ENCODE results near the gene PHYHD1. TPM values are rescaled to one million over a fixed set of nuclear protein-coding genes. Genes with fewer than 3 reads are reported as not detected.

Gene PHYHD1
- total and polyA plus RNA-seq, 2 of the 13 experiments (the other 11 are each of a cell fraction or from before 2014, with no cell fraction given) = 10.6 to 25.3 TPM

- TF ChIP-seq ZNF501 (CRISPR knock-in tag; IDR thresholded peaks at IDR 0.05) = no peak
- TF ChIP-seq NFYC (CRISPR knock-in tag; IDR thresholded peaks at IDR 0.05) = peak; percentile 38; the same call in 1 of the 2 replicates
- no peak for TF ChIP-seq ZNF879 (CRISPR knock-in tag; IDR thresholded peaks at IDR 0.05)
- no peak for TF ChIP-seq ATAD3A (CRISPR knock-in tag; IDR thresholded peaks at IDR 0.05)
- no peak for TF ChIP-seq ONECUT2 (CRISPR knock-in tag; IDR thresholded peaks at IDR 0.05)
- no peak for TF ChIP-seq ZNF839 (CRISPR knock-in tag; IDR thresholded peaks at IDR 0.05; ENCODE audit: borderline replicate concordance)
- TF ChIP-seq ZKSCAN5 (CRISPR knock-in tag; IDR thresholded peaks at IDR 0.05) = no peak
- no peak for TF ChIP-seq KLF13 (CRISPR knock-in tag; IDR thresholded peaks at IDR 0.05)
- TF ChIP-seq ZNF44 (CRISPR knock-in tag; IDR thresholded peaks at IDR 0.05) = no peak
- TF ChIP-seq HIC2 (CRISPR knock-in tag; IDR thresholded peaks at IDR 0.05; ENCODE audit: low read depth) = no peak
- TF ChIP-seq E2F1 (CRISPR knock-in tag; IDR thresholded peaks at IDR 0.05) = peak; percentile 95
- TF ChIP-seq U2AF2 (IDR thresholded peaks at IDR 0.05; ENCODE audit: low read depth, low read length) = no peak
- peak; percentile 22; the same call in 1 of the 2 replicates for TF ChIP-seq CBX5 (CRISPR knock-in tag; IDR thresholded peaks at IDR 0.05; ENCODE audit: borderline replicate concordance)
- TF ChIP-seq ATRX (CRISPR knock-in tag; IDR thresholded peaks at IDR 0.05; ENCODE audit: borderline replicate concordance) = no peak
- TF ChIP-seq ZSCAN20 (CRISPR knock-in tag; IDR thresholded peaks at IDR 0.05; ENCODE audit: borderline replicate concordance) = no peak
- TF ChIP-seq ZNF207 (IDR thresholded peaks at IDR 0.05; ENCODE audit: borderline replicate concordance) = no peak
- TF ChIP-seq HDAC1 (CRISPR knock-in tag; IDR thresholded peaks at IDR 0.05) = peak; percentile 74
- 0 out of 2 replicates have a peak, but pooled peaks have one; percentile 43 for TF ChIP-seq ZNF775 (CRISPR knock-in tag; IDR thresholded peaks at IDR 0.05; ENCODE audit: borderline replicate concordance)
- TF ChIP-seq REPIN1 (CRISPR knock-in tag; IDR thresholded peaks at IDR 0.05; ENCODE audit: borderline replicate concordance, low read depth) = peak; percentile 48; the same call in 1 of the 2 replicates
- peak; percentile 67 for TF ChIP-seq DRAP1 (CRISPR knock-in tag; IDR thresholded peaks at IDR 0.05)
Measured at GRCh38 chr9:128881884-128882676, 38.7 kb upstream of the PHYHD1 start, which contains the start of the genes KYAT1 and LRRC8A (continued).
